ENCODE data around the gene KLRK1.
"Not testable (repeated sequence)": the region's sequence is repeated elsewhere in the genome, so short reads cannot be mapped to it uniquely, and the experiment has no call there.

DNA sequence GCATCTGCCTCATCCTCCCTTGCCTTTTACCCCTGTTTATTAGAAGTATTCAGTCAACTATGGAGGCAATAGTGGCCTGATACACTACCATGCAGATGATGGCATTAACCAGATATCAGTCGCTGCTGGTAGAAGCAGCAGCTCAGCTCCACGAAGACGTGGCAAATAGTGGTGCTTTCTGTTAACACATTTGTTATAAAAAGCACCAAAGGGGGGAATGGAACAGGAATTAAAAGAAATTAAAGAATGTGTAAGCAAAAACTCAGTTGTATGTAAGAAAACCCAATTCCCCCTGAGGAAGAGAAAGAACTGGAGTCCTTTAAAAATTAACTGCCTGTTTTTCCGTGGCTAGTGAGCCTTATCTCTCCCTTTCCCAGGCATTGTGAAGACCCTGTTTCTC is 22.1 kb downstream of the KLRK1 start:
- not testable (repeated sequence) for TF ChIP-seq CTCF, POLR2A (IDR thresholded peaks at IDR 0.05)
